Measurements from ENCODE around the gene TIMM10. TPM values are rescaled to one million over a fixed set of nuclear protein-coding genes. Genes with fewer than 3 reads are reported as not detected.
"Not testable (repeated sequence)": the region's sequence is repeated elsewhere in the genome, so short reads cannot be mapped to it uniquely, and the experiment has no call there.

Gene TIMM10
- total RNA-seq, 4 donors from 2014 or later: 26.2 to 43.0 (median 40.1) TPM

GRCh38 chr11:57542582-57542981 lies 12.0 kb upstream of the TIMM10 start:
- Histone ChIP-seq H3K4me1 (no peaks in the 10 kb centered on the region), H3K36me3 (peaks cover 3% of the 10 kb centered on the region), H3K9me3 (no peaks in the 10 kb centered on the region), H3K27ac (no peak overlapping the region), H3K4me3 (no peak overlapping the region), H3K27me3 (no peaks in the 10 kb centered on the region)
- no peak for DNase-seq (ENCODE audit: low spot score in 2 of 2)
- 48% methylated on average over 4 of the region's 4 CpGs for WGBS
- no peak for TF ChIP-seq POLR2AphosphoS5 (IDR thresholded peaks at IDR 0.05)
- TF ChIP-seq POLR2A (IDR thresholded peaks at IDR 0.05): no peak
- no peak for TF ChIP-seq EP300 (IDR thresholded peaks at IDR 0.05)
- TF ChIP-seq, protein P1, sequence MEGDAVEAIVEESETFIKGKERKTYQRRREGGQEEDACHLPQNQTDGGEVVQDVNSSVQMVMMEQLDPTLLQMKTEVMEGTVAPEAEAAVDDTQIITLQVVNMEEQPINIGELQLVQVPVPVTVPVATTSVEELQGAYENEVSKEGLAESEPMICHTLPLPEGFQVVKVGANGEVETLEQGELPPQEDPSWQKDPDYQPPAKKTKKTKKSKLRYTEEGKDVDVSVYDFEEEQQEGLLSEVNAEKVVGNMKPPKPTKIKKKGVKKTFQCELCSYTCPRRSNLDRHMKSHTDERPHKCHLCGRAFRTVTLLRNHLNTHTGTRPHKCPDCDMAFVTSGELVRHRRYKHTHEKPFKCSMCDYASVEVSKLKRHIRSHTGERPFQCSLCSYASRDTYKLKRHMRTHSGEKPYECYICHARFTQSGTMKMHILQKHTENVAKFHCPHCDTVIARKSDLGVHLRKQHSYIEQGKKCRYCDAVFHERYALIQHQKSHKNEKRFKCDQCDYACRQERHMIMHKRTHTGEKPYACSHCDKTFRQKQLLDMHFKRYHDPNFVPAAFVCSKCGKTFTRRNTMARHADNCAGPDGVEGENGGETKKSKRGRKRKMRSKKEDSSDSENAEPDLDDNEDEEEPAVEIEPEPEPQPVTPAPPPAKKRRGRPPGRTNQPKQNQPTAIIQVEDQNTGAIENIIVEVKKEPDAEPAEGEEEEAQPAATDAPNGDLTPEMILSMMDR (IDR thresholded peaks at IDR 0.05): no peak

DNA sequence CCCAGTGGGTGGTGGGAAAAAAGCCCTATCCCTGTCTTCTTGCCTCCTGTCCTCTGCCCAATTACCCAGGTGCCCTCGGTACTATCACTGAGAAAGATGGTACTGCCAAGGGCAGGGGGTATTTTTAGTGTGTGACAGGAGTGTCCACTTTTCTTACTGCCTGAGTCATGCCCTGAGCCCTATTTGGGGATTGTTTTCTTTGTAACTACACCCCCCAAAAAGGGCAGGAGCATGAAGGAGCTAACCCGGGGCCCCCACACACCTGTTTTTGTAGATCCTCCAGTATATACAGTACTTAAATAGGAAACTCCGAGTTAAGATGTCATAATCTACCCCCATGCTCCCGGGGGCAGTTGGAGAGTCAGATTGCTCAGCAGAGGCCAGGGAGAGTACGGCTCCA lies 10.6 kb upstream of the TIMM10 start:
- no peak overlapping the region for H3K27ac ChIP-seq
- 85% methylated on average over 4 of the region's 5 CpGs for WGBS
- H3K27me3 ChIP-seq: no peaks in the 10 kb centered on the region
- no peak for DNase-seq (ENCODE audit: low spot score in 2 of 2)
- no peaks in the 10 kb centered on the region for H3K36me3 ChIP-seq
- TF ChIP-seq POLR2A (IDR thresholded peaks at IDR 0.05) (no peak), POLR2AphosphoS5 (IDR thresholded peaks at IDR 0.05) (no peak), EP300 (IDR thresholded peaks at IDR 0.05) (no peak)
- TF ChIP-seq, protein P1 (IDR thresholded peaks at IDR 0.05): no peak
- no peaks in the 10 kb centered on the region for H3K4me1 ChIP-seq
- no peaks in the 10 kb centered on the region for H3K9me3 ChIP-seq
- no peak overlapping the region for H3K4me3 ChIP-seq

DNA sequence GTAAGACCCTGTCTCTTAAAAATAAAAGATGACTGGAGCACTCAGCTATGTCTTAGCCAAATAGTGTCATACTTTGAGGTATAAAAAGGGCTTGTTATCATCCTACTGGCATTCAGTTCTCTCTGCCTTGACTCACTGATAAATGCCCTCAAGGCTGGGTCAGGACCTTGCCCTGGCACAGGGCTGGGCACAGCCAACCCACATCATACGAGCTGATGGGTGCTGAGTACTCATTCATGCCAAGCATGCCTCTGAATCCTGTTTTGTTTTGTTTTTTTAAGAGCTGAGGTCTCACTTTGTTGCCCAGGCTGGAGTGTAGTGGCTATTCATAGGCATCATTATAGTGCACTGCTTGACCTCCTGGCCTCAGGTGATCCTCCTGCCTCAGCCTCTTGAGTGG lies 8.8 kb upstream of the TIMM10 start:
- Histone ChIP-seq H3K36me3 (no peaks in the 10 kb centered on the region), H3K27ac (no peak overlapping the region), H3K4me1 (no peaks in the 10 kb centered on the region), H3K9me3 (no peaks in the 10 kb centered on the region), H3K4me3 (no peak overlapping the region), H3K27me3 (no peaks in the 10 kb centered on the region)
- DNase-seq (ENCODE audit: low spot score in 2 of 2): no peak
- 47% methylated on average over 1 of the region's 1 CpG for WGBS
- TF ChIP-seq POLR2A (IDR thresholded peaks at IDR 0.05) (no peak), EP300 (IDR thresholded peaks at IDR 0.05) (no peak), POLR2AphosphoS5 (IDR thresholded peaks at IDR 0.05) (no peak)
- TF ChIP-seq, protein P1 (IDR thresholded peaks at IDR 0.05): no peak

DNA sequence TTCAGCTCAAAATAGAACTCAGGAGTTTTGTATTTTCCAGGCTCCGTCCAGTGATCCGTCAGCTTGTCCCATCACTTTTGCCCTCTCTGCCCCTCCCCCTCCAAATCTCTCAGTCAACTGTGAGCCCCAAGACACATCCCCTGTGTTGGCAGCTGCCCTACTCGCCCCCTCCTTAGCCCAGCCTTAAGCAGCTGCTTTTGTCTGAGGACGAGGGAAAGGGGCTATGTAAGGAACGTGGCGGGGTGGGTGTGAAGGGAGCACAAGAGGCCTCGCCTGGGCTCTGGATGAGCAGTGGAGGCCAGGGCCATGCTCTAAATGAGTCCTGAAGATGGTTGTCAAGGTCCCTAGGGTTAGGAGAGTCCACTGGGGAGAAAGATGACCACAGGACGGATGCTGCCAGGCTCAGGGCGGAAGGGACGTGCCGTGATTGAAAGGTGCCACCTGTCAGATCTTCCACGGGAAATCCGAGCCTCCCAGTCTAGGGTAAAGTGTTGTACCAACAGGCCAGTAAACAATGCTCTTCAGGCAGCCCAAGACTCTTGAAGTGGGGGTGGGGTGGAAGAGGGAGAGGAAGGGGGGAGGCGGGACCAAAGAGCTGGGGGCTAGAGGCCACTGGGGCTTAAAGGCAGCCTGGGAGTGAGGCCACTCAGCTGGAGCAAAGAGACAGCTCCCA lies 6.5 kb upstream of the TIMM10 start, which contains the start of gene SMTNL1:
SMTNL1 (plus strand) TSS at position 649 of the 673 bp plus-strand sequence. CDS start 5,048 bp downstream, outside the sequence.
- Histone ChIP-seq H3K27ac (no peak within 1 kb of the TSS), H3K36me3 (no peaks in the 10 kb centered on the region), H3K27me3 (no peaks in the 10 kb centered on the region), H3K4me1 (no peaks in the 10 kb centered on the region), H3K9me3 (no peaks in the 10 kb centered on the region), H3K4me3 (no peak within 1 kb of the TSS)
- TF ChIP-seq POLR2A (IDR thresholded peaks at IDR 0.05): no peak
- no peak for TF ChIP-seq POLR2AphosphoS5 (IDR thresholded peaks at IDR 0.05)
- TF ChIP-seq, protein P1 (IDR thresholded peaks at IDR 0.05): no peak
- TF ChIP-seq EP300 (IDR thresholded peaks at IDR 0.05): no peak
- 75% methylated on average over 14 of the region's 14 CpGs for WGBS
- DNase-seq (ENCODE audit: low spot score in 2 of 2): no peak

GRCh38 chr11:57534449-57534848 lies 3.9 kb upstream of the TIMM10 start:
- H3K27me3 ChIP-seq; H3K4me3 ChIP-seq; DNase-seq (ENCODE audit: low spot score in 2 of 2); H3K27ac ChIP-seq; H3K9me3 ChIP-seq; H3K36me3 ChIP-seq: not testable (repeated sequence)
- WGBS: 95% methylated on average over 7 of the region's 7 CpGs
- H3K4me1 ChIP-seq: peaks cover 15% of the 10 kb centered on the region
